Panc1 (cell line): Measurements from ENCODE around the gene CTBP1. TPM values are rescaled to one million over a fixed set of nuclear protein-coding genes. Genes with fewer than 3 reads are reported as not detected.

Source experiments
- total RNA-seq: library from RNA; stranded (reverse); gene quantifications from one replicate; pipeline ENCODE4 v1.2.1, GENCODE V29; 2021; ENCODE audit not compliant: unreplicated experiment

CTBP1 gene
- total RNA-seq, 1 experiment from 2014 or later, result 157 TPM

Other genes with a start within 250 kb of the CTBP1 start
- gene FGFRL1, start 237.5 kb downstream of the CTBP1 start, total RNA-seq, result 43.1 TPM
- gene RNF212, start 135.6 kb downstream of the CTBP1 start, total RNA-seq, result not detected
- gene SPON2, start 76.5 kb downstream of the CTBP1 start, total RNA-seq, result 1.8 TPM
- gene MAEA, start 40.8 kb upstream of the CTBP1 start, total RNA-seq, result 62.3 TPM
- gene UVSSA, start 98.1 kb upstream of the CTBP1 start, total RNA-seq, result 23.4 TPM
- not detected for gene NKX1-1, start 157.3 kb upstream of the CTBP1 start, total RNA-seq